Measurements from ENCODE around the gene MTX3.

The MTX3 gene

DNA sequence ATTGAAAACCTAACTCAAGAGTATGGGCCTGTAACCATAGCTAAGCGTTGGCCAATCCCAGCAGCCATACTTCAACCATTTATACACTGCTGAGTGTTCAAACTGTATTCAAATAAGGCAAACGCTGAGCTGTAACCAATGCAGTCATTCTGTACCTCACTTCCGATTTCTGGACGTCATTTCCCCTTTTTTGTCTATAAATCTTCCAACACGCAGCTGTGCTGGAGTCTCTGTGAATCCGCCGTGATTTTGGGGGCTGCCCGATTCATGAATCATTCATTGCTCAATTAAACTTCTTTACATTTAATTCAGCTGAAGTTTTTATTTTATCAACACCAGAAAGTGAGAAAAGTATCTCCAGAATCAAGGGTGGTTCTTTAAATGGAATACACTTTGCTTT lies 31.7 kb downstream of the MTX3 start:
- TF ChIP-seq CSDC2 (CRISPR knock-in tag; IDR thresholded peaks at IDR 0.05) (no peak), RARB (CRISPR knock-in tag; IDR thresholded peaks at IDR 0.05) (no peak), ZFP3 (CRISPR knock-in tag; IDR thresholded peaks at IDR 0.05) (no peak), ZNF70 (CRISPR knock-in tag; IDR thresholded peaks at IDR 0.05) (no peak), ARNTL (CRISPR knock-in tag; IDR thresholded peaks at IDR 0.05; ENCODE audit: borderline replicate concordance, low read depth) (no peak), OSR1 (CRISPR knock-in tag; IDR thresholded peaks at IDR 0.05) (no peak), TCF4 (CRISPR knock-in tag; IDR thresholded peaks at IDR 0.05; ENCODE audit: borderline replicate concordance) (no peak), BACH2 (CRISPR knock-in tag; IDR thresholded peaks at IDR 0.05; ENCODE audit: borderline replicate concordance) (no peak), CSRNP3 (CRISPR knock-in tag; IDR thresholded peaks at IDR 0.05) (no peak), ISL1 (CRISPR knock-in tag; IDR thresholded peaks at IDR 0.05) (no peak), SNAI2 (CRISPR knock-in tag; IDR thresholded peaks at IDR 0.05) (no peak), PPARA (CRISPR knock-in tag; IDR thresholded peaks at IDR 0.05; ENCODE audit: borderline replicate concordance) (no peak)
- TF ChIP-seq, protein P1, sequence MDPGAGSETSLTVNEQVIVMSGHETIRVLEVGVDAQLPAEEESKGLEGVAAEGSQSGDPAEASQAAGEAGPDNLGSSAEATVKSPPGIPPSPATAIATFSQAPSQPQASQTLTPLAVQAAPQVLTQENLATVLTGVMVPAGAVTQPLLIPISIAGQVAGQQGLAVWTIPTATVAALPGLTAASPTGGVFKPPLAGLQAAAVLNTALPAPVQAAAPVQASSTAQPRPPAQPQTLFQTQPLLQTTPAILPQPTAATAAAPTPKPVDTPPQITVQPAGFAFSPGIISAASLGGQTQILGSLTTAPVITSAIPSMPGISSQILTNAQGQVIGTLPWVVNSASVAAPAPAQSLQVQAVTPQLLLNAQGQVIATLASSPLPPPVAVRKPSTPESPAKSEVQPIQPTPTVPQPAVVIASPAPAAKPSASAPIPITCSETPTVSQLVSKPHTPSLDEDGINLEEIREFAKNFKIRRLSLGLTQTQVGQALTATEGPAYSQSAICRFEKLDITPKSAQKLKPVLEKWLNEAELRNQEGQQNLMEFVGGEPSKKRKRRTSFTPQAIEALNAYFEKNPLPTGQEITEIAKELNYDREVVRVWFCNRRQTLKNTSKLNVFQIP (CRISPR knock-in tag; IDR thresholded peaks at IDR 0.05; ENCODE audit: borderline replicate concordance, low read depth): no peak
- TF ChIP-seq, protein P2, sequence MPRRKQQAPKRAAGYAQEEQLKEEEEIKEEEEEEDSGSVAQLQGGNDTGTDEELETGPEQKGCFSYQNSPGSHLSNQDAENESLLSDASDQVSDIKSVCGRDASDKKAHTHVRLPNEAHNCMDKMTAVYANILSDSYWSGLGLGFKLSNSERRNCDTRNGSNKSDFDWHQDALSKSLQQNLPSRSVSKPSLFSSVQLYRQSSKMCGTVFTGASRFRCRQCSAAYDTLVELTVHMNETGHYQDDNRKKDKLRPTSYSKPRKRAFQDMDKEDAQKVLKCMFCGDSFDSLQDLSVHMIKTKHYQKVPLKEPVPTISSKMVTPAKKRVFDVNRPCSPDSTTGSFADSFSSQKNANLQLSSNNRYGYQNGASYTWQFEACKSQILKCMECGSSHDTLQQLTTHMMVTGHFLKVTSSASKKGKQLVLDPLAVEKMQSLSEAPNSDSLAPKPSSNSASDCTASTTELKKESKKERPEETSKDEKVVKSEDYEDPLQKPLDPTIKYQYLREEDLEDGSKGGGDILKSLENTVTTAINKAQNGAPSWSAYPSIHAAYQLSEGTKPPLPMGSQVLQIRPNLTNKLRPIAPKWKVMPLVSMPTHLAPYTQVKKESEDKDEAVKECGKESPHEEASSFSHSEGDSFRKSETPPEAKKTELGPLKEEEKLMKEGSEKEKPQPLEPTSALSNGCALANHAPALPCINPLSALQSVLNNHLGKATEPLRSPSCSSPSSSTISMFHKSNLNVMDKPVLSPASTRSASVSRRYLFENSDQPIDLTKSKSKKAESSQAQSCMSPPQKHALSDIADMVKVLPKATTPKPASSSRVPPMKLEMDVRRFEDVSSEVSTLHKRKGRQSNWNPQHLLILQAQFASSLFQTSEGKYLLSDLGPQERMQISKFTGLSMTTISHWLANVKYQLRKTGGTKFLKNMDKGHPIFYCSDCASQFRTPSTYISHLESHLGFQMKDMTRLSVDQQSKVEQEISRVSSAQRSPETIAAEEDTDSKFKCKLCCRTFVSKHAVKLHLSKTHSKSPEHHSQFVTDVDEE (CRISPR knock-in tag; IDR thresholded peaks at IDR 0.05): no peak
- TF ChIP-seq, protein P3, sequence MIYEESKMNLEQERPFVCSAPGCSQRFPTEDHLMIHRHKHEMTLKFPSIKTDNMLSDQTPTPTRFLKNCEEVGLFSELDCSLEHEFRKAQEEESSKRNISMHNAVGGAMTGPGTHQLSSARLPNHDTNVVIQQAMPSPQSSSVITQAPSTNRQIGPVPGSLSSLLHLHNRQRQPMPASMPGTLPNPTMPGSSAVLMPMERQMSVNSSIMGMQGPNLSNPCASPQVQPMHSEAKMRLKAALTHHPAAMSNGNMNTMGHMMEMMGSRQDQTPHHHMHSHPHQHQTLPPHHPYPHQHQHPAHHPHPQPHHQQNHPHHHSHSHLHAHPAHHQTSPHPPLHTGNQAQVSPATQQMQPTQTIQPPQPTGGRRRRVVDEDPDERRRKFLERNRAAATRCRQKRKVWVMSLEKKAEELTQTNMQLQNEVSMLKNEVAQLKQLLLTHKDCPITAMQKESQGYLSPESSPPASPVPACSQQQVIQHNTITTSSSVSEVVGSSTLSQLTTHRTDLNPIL (CRISPR knock-in tag; IDR thresholded peaks at IDR 0.05; ENCODE audit: low read depth): no peak
- no peak for ATAC-seq

GRCh38 chr5:79955941-79956670 lies 35.0 kb downstream of the MTX3 start:
- peak; percentile 86 for ATAC-seq
- TF ChIP-seq, protein P3 (CRISPR knock-in tag; IDR thresholded peaks at IDR 0.05; ENCODE audit: low read depth): 0 out of 2 replicates have a peak, but pooled peaks have one; percentile 44
- TF ChIP-seq PPARA (CRISPR knock-in tag; IDR thresholded peaks at IDR 0.05; ENCODE audit: borderline replicate concordance): no peak

GRCh38 chr5:79955356-79955895 lies 35.6 kb downstream of the MTX3 start:
- no peak for ATAC-seq
- no peak for TF ChIP-seq TCF4 (CRISPR knock-in tag; IDR thresholded peaks at IDR 0.05; ENCODE audit: borderline replicate concordance)
- TF ChIP-seq ZFP3 (CRISPR knock-in tag; IDR thresholded peaks at IDR 0.05): no peak
- TF ChIP-seq SNAI2 (CRISPR knock-in tag; IDR thresholded peaks at IDR 0.05): no peak
- TF ChIP-seq, protein P2 (CRISPR knock-in tag; IDR thresholded peaks at IDR 0.05): no peak
- TF ChIP-seq CSDC2 (CRISPR knock-in tag; IDR thresholded peaks at IDR 0.05): no peak
- no peak for TF ChIP-seq RARB (CRISPR knock-in tag; IDR thresholded peaks at IDR 0.05)
- TF ChIP-seq BACH2 (CRISPR knock-in tag; IDR thresholded peaks at IDR 0.05; ENCODE audit: borderline replicate concordance): no peak
- no peak for TF ChIP-seq ISL1 (CRISPR knock-in tag; IDR thresholded peaks at IDR 0.05)
- TF ChIP-seq GLIS3 (CRISPR knock-in tag; IDR thresholded peaks at IDR 0.05): no peak
- TF ChIP-seq CSRNP3 (CRISPR knock-in tag; IDR thresholded peaks at IDR 0.05): no peak
- TF ChIP-seq ARNTL (CRISPR knock-in tag; IDR thresholded peaks at IDR 0.05; ENCODE audit: borderline replicate concordance, low read depth): no peak
- TF ChIP-seq ZC3H10 (CRISPR knock-in tag; IDR thresholded peaks at IDR 0.05): no peak

Measured in SK-N-SH treated with all-trans-retinoic acid at 6 μM for 48 hours (cell line).